NCI-H2227 treated with DMSO at 0.1 percent for 48 hours (cell line): ENCODE data around the gene FCN1.
"Not testable (repeated sequence)": the region's sequence is repeated elsewhere in the genome, so short reads cannot be mapped to it uniquely, and the experiment has no call there.

Source experiments
- DNase-seq: peaks from one replicate; lab custom pipeline; 2025; lab: John Stamatoyannopoulos, UW

Gene FCN1

DNA sequence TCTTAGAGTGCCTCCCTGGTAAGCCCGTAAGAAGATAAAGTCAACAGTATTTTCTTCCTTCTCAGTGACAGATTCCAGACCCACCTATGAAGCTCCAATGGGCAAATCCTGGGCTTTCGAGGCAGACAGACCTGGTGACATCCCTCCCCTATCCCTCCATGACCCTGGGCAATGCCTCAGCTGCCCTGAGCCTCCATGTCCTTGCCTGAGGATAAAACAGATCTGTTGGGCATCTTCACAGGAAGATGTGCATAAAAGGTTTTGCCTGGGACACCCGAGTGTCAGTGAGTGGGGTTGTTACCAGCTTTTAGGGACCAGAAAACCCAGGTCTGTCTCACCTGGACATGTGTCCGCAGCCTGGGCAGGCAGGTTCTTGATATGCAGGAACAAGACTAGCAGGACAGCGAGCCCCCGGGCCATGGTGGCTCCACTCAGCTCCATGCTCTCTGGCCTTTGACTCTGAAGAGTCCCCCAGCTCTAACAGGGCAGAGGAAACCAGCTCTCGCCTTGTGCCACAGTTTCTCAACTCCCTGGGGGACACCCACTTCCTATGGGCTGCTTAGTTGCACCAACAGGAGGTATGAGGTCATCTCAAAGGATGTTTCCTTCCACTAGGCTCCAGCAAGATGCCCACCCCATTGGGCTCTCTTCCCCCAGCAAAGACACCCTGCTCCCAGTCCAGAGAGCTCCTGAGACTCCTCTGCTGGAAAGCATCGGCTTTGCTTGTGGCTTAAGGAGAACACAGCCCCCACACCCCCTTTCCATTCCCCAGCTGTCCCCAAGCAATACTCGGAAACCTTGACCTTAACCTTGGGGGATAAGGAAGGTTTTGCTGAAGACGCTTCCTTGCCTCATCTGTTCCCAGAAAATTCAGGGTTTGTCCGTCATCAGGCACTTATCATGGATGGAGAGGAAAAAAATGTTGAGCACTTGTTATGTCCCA lies at the start of gene FCN1:
FCN1 (minus strand) TSS at position 482 of the 943 bp plus-strand sequence; CDS start at position 441, 41 bp downstream.
- no peak for DNase-seq

DNA sequence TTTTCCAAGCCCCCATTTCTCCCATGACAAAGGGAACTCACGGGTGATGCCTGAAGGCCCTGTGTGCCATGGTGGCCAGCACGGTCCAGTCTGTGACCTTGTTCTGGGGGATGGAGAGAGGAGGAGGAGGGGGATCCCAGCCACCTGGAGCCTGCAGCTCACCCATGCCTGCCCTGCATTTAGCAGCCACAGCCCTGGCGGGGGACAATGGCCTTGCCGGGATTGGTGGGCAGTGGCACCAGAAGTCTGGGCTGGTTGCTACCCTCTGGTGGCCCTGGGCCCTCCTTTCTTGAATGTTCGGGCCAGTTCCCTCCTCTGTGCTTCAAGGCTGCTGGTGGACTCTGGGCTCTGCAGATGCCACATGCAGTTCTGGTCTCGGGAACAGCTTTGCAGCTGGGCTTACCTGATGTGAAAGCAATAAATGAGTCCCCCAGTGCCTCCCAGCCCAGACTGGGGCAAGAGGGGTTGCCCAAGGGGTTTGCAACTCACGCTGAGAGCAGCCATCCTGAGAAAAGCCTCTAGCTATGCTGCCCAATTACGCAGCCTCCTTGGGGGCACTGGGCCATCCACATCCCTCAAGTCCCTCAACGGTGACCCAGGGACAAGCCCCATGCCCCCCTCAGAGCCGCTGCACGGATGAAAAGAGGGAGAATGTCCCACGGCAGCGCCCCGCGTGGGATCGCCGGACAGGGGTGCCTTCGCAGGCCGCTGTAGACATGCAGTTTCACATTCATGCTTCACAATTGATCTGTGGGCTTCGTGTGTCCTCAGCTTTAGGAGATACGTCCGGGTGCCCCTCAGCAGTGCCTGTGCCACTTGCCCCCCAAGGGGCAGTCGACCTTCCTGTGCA lies 49.2 kb upstream of the FCN1 start:
- no peak for DNase-seq

- DNase-seq = no peak
These were observed 48.6 kb upstream of the FCN1 start for GRCh38 chr9:134966270-134966669.

DNA sequence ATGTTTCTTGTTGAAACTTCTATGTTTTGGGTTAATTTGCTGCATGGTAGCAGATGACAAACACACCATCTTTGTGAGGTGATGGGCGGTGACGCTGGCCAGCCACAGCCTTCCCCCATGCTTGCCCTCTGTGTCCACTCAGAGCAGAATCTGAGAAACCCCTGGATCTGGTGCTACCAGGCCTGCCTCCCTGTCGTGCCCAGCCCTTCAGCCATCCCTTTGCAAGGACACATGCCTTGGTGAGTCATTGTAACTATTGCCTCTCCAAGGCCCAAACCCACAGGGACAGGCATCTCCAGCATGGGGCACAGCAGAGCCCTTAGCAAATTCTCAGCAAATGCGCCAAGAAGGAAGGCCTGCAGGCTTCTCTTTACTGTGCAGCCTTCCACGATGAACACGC lies 48.1 kb upstream of the FCN1 start:
- no peak for DNase-seq

DNA sequence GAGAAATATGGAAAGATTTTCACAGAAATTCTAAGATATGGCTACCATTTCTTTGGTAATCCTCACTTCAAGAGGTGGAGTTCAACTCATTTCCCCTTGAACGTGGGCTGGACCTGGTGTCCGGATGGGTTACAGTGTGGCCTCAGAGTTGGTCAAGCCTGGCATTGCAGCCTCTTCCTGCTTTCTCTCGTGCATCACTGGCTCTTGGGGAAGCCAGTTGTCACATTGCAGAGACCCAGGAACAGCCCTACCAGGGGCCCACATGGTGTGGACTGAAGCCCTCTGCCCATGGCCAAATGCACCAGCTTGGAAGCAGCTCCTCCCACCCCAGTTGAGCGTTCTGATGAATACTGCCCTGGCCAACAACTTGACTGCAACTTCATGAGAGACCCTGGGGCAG lies 47.7 kb upstream of the FCN1 start:
- DNase-seq = no peak

DNA sequence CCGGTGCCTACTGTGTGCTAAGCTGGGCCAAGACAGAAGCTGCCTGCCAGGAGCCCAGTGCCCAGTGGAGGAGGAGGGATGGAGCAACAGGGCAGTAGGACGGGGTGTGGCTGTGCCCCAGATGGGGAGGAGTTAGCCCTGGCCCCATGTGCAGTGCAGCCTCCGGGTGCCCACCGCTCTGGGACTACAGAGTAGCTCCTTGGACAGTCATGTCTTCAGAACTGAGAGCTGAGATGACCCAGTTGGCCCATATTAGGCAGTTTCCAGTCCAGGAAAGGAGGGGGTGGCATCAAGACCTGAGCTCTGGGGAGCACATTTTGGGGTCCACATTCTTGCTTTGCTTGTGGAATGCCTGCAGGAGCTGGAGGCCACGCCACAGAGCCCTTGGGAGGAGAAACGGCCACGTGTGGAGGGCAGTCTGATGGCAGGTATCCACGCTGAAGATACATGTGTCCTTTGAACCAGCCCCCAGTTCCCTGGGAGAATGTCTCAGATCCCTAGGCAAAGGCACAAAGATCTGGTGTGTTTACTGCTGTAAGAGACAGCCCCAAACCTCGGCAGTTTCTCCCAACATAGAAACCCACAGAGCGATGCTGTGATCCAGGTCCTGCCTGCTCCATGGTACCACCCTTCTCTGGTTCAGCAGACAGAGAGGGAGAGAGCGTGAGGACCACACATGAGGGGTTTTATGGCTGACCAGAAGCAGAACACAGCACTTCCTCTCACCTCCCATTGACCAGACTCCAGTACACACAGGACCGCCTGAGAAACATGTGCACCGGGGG lies 46.8 kb upstream of the FCN1 start:
- DNase-seq = no peak

GRCh38 chr9:134963546-134963945 lies 45.8 kb upstream of the FCN1 start:
- DNase-seq = no peak

GRCh38 chr9:134962973-134963364 lies 45.3 kb upstream of the FCN1 start:
- DNase-seq = no peak

DNA sequence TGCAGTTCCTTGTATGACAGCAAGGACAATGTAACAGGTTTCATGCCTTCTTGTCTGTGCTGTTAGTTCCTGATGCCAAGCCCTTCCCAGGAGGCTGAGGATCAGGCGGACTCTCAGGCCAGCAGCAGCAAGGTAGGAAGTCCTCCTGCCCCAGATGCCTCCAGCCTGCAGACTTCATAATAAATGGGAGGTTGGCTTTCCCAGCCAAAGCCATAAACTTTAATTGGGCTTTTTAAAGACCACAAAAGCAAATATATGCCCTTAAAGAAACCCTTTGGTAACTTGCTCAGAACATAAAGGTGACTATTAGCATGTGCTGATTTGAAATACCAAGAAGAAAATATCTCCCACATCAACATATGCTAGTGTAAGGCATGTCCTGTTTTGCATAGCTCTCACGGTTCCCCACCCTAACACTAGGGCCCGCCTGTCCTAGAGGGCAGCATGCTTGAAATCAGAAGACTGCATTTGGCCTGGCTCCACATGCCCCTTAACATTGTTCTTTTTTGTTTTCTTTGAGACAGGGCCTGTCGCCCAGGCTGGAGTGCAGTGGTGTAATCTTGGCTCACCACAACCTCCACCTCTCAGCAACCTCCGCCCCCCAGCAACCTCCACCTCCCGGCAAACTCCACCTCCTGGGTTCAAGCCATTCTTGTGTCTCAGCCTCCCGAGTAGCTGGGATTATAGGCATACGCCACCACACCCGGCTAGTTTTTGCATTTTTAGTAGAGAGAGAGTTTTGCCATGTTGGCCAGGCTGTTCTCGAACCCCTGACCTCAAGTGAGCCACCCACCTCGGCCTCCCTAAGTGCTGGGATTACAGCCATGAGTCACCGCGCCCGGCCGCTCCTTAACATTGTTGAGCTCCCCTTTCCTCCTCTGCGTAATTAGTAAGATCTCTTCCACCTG lies 44.6 kb upstream of the FCN1 start:
- DNase-seq = no peak

DNA sequence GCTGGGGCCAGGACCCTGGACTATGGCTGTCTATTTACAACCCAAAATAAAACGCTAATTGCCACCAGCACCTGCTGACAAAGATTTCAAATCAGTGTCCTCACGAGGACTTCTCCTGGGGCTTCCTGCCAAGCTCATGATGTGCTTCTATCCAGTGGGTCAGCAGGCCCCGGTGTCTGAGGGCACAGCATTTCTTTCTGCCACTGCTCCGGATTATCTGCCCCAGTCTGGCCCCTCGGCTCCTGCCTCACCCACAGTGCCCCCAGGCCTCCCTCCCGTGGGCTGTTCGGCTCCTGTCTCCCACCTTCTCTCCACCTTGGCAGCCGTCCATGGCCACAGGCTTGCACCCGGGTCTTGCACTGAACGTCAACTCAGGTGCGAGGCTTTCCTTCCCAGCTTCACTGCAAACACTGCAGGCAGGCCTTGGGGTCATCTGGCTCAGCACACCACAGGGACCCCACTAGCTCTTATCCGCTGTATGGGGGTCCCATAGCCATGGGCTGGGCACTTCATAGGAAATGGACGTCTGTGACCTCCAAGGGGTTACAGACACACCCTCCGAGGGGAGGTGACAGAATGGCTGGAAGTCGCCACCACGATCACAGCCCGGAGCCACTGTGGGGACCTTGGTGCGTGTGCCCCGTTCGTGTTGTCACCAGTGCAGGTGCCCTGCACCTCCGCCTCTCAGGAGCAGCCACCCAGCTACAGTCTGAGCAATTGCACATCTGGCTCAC lies 43.8 kb upstream of the FCN1 start:
- no peak for DNase-seq

- DNase-seq = no peak
These were observed 43.0 kb upstream of the FCN1 start for GRCh38 chr9:134960701-134961181.

DNA sequence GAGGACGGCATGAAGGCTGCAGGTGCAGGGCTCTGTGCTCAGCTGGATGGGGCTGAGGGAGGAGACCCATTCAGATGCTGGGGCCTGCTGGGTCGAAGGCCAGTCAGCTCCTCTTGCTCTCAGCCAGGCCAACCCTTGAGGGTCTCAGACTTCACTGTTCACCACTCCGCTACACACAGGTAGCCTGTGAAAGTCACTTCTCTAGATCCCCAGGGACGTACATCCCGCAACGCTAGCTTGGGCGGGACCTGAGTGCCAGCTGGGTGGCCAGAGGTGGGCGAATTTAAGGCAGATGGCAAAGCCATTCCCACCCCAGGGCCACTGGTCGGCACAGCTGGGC lies 42.2 kb upstream of the FCN1 start:
- DNase-seq = no peak

- no peak for DNase-seq
These were observed 41.6 kb upstream of the FCN1 start for GRCh38 chr9:134959126-134959970.

- no peak for DNase-seq
These were observed 40.2 kb upstream of the FCN1 start for GRCh38 chr9:134957945-134958227.

DNA sequence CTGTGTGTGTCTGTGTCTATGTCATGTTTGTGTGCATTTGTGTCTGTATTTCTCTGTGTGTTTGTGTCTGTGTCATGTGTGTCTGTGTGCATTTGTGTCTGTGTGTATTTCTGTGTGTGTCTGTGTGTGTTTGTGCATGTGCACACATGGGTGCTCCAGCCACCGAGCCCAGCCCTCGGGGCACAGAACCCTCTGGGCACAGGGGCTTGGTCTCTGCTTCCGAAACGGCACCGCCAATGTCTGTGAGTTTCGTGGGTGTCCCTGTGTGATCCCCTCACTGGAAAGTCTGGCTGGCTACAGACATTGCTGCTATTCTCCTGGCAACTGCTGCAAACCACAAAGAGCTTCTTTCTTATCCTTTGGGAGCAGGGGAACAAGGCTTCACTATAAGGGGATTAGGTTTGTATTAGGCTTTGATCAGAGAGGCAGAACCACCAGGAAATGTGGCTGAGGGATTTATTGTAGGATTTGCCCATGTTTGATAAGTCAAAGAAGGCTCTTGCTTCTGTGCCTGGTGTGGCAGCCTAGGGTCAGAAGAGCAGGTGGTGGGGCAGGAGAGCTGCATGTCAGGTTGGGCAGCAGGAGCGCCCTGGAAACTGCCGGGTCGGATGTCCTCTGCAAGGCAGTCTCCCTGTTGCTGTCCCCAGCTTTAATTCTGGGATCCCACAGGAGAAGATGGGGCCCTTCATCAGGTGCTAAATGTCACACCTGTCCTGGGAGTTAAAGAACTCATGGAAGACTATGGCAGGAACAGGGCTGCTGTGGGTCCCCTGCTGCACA lies 39.6 kb upstream of the FCN1 start:
- no peak for DNase-seq

GRCh38 chr9:134956387-134956786 lies 38.7 kb upstream of the FCN1 start:
- DNase-seq = not testable (repeated sequence)

GRCh38 chr9:134955801-134956200 lies 38.1 kb upstream of the FCN1 start:
- DNase-seq = no peak

DNA sequence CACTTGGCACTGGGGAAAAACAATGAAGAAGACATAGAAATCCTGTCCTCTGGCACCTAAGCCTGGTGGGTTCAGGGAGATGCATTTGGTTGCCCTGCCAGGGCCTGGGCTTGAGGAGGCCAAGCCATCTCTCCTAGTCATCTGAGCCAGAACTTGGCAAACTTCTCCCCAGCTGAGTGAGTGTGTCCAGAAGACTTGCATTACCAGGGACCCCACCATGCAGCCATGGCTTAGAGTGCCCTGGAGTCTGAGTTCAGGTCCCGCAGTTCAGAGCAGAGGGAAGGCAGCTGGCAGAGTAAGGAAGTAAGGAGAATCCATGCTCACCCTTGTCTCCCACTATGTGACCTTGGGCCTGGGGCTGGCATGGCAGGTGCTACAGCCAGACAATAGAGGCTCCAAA lies 37.4 kb upstream of the FCN1 start:
- DNase-seq = no peak

DNA sequence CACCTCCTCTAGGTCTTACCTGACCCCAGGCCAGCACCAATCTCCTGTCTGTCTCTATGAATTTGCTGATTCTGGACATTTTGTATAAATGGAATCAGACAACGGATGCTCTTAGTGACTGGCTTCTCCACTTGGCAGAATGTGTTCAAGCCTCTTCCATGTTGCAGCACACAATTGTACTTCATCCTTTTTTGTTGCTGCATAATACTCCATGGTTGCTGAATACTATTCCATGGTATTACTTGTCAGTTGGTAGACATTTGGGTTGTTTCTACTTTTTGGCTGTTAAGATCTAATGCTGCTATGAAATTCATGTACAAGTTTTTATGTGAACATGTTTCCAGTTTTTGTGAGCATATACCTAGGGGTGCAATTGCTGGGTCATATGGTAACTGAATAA lies 34.3 kb upstream of the FCN1 start:
- no peak for DNase-seq
